ENCODE results near the gene FMNL2.
"Not testable (repeated sequence)": the region's sequence is repeated elsewhere in the genome, so short reads cannot be mapped to it uniquely, and the experiment has no call there.

FMNL2 gene

DNA sequence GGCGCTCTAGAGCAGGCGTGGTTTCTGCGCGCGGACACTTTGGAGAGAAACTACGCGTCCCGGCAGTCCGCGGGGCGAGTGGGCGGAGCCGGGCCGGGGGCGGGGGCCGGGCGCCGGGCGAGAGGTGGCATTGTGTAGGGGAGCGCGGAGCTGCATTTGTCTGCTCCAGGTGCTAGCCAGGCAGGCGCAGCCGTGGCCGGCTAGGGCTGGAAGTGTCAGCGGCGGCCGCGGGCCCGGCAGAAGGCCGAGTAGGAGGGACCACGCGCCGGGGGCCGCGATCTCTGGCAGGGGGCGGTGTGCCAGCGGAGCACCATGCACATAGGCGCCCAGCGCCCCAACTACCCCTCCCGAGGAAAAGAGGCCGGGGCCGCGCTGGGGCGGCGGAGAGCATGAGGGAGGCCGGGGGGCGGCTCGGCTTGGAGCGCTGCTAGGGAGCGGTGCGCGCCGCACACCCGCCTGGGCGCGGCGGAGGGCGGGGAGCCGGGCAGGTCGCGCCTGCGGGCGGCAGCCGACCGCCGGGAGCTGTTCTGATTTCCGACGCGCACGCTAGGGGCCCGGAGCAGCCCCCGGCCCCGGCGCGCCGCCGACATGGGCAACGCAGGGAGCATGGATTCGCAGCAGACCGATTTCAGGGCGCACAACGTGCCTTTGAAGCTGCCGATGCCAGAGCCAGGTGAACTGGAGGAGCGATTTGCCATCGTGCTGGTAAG is at the start of gene FMNL2:
FMNL2 (plus strand) TSS at position 159 of the 710 bp plus-strand sequence.
- DNase-seq, result peak; percentile 15

DNA sequence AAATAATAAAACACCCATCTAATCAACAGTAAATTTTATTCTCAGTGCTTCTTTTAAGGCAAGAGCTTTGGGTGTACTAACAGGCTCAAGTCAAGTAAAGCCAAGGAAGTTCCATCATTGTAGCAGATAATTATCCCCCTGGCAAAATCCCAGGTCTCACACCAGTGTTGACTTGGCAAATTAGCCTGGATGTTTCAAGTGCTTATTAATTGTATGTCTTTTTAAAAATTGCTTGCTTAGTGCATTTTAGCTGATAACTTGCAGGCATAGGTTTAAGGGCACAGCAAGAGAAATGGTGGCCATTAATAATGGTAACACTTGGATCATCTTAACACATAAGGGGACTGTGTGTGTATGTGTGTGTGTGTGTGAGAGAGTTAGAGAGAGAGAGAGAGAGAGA is 42.0 kb upstream of the FMNL2 start:
- no peak for DNase-seq

GRCh38 chr2:152297715-152298114 is 37.3 kb upstream of the FMNL2 start:
- no peak for DNase-seq

- DNase-seq, result no peak
These were observed 36.2 kb upstream of the FMNL2 start for GRCh38 chr2:152298754-152299153.

- no peak for DNase-seq
These were observed 33.8 kb upstream of the FMNL2 start for GRCh38 chr2:152301131-152301530.

GRCh38 chr2:152303951-152304350 is 31.0 kb upstream of the FMNL2 start:
- no peak for DNase-seq

GRCh38 chr2:152304836-152305235 is 30.1 kb upstream of the FMNL2 start:
- no peak for DNase-seq

DNA sequence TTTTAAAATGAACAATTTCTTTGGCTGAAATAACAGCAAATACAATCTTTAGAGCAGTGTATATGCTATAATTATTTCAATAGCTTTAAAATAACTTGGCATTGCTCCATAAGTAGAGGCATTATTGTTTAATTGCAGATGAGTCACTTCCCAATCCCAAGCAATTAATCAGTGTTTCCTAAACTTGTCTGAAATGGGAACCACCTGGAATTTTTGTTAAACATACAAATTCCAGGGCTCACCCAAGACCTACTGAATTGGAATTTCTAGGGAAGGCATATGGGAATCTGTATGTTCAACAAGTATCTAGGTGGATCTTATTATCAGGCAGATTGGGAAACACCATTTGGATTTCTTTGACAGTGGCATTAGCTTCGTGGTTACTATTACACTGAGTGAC is 27.1 kb upstream of the FMNL2 start:
- DNase-seq, result no peak

DNA sequence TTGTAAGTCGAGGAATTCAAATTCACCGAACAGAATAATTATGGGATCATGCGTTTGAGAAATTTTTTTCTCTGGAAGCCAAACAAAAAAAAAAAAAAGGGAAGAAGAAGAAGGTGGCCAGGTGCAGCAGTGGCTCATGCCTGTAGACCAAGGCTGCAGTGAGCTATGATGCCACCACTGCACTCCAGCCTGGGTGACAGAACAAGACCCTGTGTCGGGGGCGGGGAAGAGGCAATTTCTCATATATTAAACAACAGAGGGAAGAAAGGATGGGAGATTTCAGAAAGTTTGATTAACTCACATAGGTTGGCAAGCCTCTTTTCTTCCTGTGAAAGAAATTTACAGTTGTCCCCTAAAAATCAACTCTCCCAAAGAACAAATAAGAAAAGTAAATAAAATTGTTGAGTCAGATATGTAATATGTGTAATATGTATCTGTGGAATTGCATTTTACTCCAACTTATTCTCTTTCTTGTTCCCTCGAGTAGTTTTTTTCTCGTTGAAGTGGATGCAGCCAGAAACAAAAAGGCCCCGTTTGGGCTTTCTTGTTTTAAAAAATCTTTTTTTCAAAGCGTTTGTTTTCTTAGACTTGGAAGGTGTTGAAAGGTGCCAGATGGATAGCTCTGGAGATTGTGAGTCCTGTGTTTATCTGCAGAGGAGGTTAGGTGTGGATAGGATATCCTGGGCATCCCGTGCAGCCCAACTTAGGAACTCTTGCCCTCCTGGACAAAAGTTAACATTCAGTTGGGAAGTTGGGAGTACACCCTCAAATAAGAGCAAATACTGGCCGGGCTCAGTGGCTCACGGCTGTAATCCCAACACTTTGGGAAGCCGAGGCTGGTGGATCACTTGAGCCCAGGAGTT is 25.4 kb upstream of the FMNL2 start:
- no peak for DNase-seq

- DNase-seq, result no peak
These were observed 15.0 kb upstream of the FMNL2 start for GRCh38 chr2:152319822-152320570.

DNA sequence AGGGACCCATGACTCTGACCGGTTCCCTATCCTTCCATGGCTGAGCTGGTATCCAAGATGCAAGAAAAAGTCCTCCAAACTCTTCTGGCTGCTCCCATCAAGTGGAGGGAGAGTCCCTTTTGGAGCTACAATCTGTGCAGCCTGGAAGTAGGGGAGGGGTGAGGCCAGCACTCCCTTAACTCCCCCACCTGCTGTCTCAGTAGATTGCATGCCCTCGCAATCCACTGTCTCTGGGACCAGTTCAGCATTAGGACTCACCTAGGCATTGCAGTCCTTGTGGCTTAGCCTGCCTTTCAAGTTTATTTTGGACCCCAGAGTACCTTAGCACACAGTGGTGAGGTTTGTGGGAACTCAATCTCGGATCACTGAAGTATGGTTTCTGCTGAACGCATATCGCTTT is 14.2 kb upstream of the FMNL2 start:
- DNase-seq, result no peak

DNA sequence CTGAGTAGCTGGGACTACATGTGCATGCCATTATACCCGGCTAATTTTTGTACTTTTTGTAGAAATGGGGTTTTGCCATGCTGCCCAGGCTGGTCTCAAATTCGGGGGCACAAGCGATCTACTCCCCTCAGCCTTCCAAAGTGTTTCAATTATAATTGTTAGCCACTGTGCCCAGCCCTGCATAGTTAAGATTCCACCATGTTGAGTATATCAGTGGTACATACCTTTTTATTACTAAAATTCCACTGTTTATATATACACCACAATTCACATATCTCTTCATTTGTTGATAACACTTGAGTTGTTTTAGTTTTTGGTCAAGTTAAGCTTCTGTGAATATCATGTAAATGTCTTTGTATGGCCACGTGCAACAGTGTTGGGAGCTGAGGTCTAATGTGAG is 12.8 kb upstream of the FMNL2 start:
- DNase-seq, result no peak

DNA sequence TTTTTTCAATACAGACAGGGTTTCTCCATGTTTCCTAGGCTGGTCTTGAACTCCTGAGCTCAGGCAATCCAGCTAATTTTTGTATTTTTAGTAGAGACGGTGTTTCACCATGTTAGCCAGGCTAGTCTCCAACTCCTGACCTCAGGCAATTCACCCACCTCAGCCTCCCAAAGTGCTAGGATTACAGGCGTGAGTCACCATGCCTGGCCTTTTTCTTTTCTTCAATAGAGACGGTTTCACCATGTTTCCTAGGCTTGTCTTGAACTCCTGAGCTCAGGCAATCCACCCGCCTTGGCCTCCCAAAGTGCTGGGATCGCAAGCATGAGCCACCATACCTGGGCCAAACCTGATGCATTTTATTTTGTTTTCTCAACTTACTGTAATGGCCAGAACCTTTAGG is 9.8 kb upstream of the FMNL2 start:
- not testable (repeated sequence) for DNase-seq

GRCh38 chr2:152326710-152327109 is 8.3 kb upstream of the FMNL2 start:
- DNase-seq, result no peak

- no peak for DNase-seq
These were observed 7.0 kb upstream of the FMNL2 start for GRCh38 chr2:152328013-152328412.

DNA sequence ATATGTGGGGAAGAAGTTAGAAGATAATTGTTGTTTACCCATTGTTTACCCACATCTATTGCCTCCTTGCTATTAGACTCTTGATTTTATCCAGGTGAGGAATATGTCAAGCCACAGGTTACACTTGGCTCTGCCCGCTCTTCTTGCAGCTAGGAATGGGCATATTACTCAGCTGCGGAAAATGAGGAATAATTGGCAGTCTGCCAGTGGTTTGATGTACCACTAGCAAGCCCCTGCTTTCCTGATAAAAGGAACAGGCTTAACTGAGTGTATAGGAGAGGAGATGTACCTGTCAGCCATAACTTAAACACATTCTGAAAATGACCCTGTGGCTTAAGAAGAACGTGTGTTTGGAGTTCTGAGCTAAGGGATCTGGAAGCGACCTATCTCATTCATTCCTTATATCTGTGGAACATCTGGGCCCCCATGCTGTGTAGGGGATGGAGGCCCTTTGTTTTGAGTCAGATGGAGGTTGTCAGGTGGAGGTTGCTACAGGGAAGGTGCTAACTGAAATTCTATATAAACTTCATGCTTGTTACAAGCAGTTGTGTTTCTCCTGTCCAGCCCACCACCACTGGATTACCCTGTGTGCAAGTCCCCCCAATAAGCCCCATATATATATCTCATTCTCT is 4.6 kb upstream of the FMNL2 start:
- no peak for DNase-seq

DNA sequence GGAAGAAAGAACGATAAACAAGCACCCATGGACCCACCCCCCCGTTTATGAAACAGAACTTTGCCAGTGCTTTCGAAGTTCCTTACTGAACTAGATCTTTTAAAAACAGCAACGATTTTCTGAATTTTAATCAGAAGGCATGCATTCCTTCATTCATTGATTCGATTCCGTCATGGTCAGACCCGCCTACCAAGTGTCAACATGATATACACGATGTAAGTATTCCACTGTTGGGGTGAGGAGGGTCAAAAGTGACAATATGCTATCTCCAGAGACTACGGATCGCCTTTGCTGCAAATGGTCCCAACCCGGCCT is 316 bp upstream of the FMNL2 start:
- DNase-seq, result no peak

GRCh38 chr2:152335726-152336118 is 748 bp downstream of the FMNL2 start:
- no peak for DNase-seq

GRCh38 chr2:152336119-152336853 is 1.3 kb downstream of the FMNL2 start:
- DNase-seq, result no peak

GRCh38 chr2:152336854-152337510 is 2.0 kb downstream of the FMNL2 start:
- no peak for DNase-seq

- DNase-seq, result no peak
These were observed 2.5 kb downstream of the FMNL2 start for GRCh38 chr2:152337511-152337903.
